Fibroblast of lung (primary cell): Measurements from ENCODE around the gene SF3B5. TPM values are rescaled to one million over a fixed set of nuclear protein-coding genes. Genes with fewer than 3 reads are reported as not detected.

ENCODE experiments used
- DNase-seq, 2 donors: peaks; one replicate each; pipeline versions ENCODE4 v3.0.0 to v3.0.0-alpha.2; 2010; ENCODE audit warnings: low read depth in 2 of 2
- H2AFZ ChIP-seq: 2 replicates; pipeline ENCODE4 v1.5.1; 2012; ENCODE audit warnings: low read length, control low read depth, inconsistent platforms
- H3K27ac ChIP-seq: 2 replicates; pipeline ENCODE4 v1.5.1; 2011; ENCODE audit warnings: low read length, control low read depth; ENCODE audit not compliant: insufficient read depth
- H3K27me3 ChIP-seq: 2 replicates; pipeline ENCODE4 v1.5.1; 2011; ENCODE audit warnings: mild to moderate bottlenecking, low read length; ENCODE audit not compliant: control insufficient read depth, insufficient read depth
- H3K36me3 ChIP-seq: 2 replicates; pipeline ENCODE4 v1.5.1; 2011; ENCODE audit warnings: low read length; ENCODE audit not compliant: control insufficient read depth, insufficient read depth
- H3K4me1 ChIP-seq: 2 replicates; pipeline ENCODE4 v1.5.1; 2011; ENCODE audit warnings: low read length; ENCODE audit not compliant: control insufficient read depth, insufficient read depth; ENCODE audit errors: extremely low read depth
- H3K4me2 ChIP-seq: 2 replicates; pipeline ENCODE4 v1.5.1; 2011; ENCODE audit warnings: low read length, control low read depth; ENCODE audit not compliant: insufficient read depth; ENCODE audit errors: extremely low read depth
- H3K4me3 ChIP-seq, 4 experiments: fragments of 200-600 bp in 1 of 4; sonication (generic) in 1 of 4; replicated peaks in 1 of 4; 2 replicates each; pipeline ENCODE4 v1.5.1; 2011 to 2016; ENCODE audit warnings: low read length in 4 of 4, low read depth in 3 of 4, mild to moderate bottlenecking in 3 of 4, control low read depth in 2 of 4, inconsistent platforms in 1 of 4, mixed read lengths in 1 of 4; ENCODE audit not compliant: insufficient read depth in 1 of 4; ENCODE audit errors: control extremely low read depth in 1 of 4
- H3K79me2 ChIP-seq: 2 replicates; pipeline ENCODE4 v1.5.1; 2012; ENCODE audit warnings: mild to moderate bottlenecking, low read length, inconsistent platforms; ENCODE audit not compliant: control insufficient read depth, insufficient read depth
- H3K9ac ChIP-seq: 2 replicates; pipeline ENCODE4 v1.5.1; 2011; ENCODE audit warnings: mild to moderate bottlenecking, low read length, control low read depth; ENCODE audit not compliant: insufficient read depth
- H3K9me3 ChIP-seq: 2 replicates; pipeline ENCODE4 v1.5.1; 2012; ENCODE audit warnings: low read depth, low read length; ENCODE audit not compliant: control insufficient read depth, insufficient read depth
- H4K20me1 ChIP-seq: 2 replicates; pipeline ENCODE4 v1.5.1; 2011; ENCODE audit warnings: low read length; ENCODE audit not compliant: control insufficient read depth, insufficient read depth; ENCODE audit errors: extremely low read depth
- CTCF ChIP-seq, 2 donors: IDR thresholded peaks in 1 of 2; conservative IDR thresholded peaks in 1 of 2; 1 replicate in 1 of 2; 2 replicates in 1 of 2; pipeline ENCODE4 v1.5.1; 2011 to 2012; ENCODE audit warnings: low read length in 2 of 2, control low read depth in 1 of 2, inconsistent platforms in 1 of 2, low read depth in 1 of 2, mild to moderate bottlenecking in 1 of 2
- EZH2 ChIP-seq: IDR thresholded peaks from 2 replicates; pipeline ENCODE4 v1.5.1; 2012; ENCODE audit warnings: low read length, control low read depth, mild to moderate bottlenecking; ENCODE audit errors: missing control alignments
- polyA plus RNA-seq, 2 donors: library from polyadenylated mRNA; depleted of rRNA in 1 of 2; stranded (reverse) in 1 of 2; unstranded in 1 of 2; fragments of >200 nt; gene quantifications; 2 replicates each; pipeline ENCODE4 v1.2.1, GENCODE V29; 2011 to 2012; ENCODE audit warnings: missing spikeins in 1 of 2
- total RNA-seq: library from RNA; depleted of rRNA; stranded (reverse); fragments of >200 nt; gene quantifications from 2 replicates; pipeline ENCODE4 v1.2.1, GENCODE V29; 2014

Gene SF3B5
- total and polyA plus RNA-seq, 2 donors (not counting 1 experiment from before 2014, with no cell fraction given), result 75.1 to 148 TPM

- Histone ChIP-seq H3K79me2 (no peaks in the 10 kb centered on the region), H4K20me1 (no peaks in the 10 kb centered on the region), H3K4me3 (no peak overlapping the region), H3K27me3 (no peaks in the 10 kb centered on the region), H3K4me1 (no peaks in the 10 kb centered on the region), H2AFZ (no peak overlapping the region), H3K27ac (no peak overlapping the region), H3K9ac (no peak overlapping the region), H3K36me3 (no peaks in the 10 kb centered on the region), H3K9me3 (no peaks in the 10 kb centered on the region), H3K4me2 (no peak overlapping the region)
- no peak for DNase-seq
- TF ChIP-seq CTCF (conservative IDR thresholded peaks at IDR 0.05 in 1 of 2, IDR thresholded peaks at IDR 0.05 in 1 of 2; ENCODE audit: low read depth in 1 of 2, low read length in 2 of 2) (no peak), EZH2 (no peak)
Measured at GRCh38 chr6:144110210-144110609, 14.8 kb upstream of the SF3B5 start.

DNA sequence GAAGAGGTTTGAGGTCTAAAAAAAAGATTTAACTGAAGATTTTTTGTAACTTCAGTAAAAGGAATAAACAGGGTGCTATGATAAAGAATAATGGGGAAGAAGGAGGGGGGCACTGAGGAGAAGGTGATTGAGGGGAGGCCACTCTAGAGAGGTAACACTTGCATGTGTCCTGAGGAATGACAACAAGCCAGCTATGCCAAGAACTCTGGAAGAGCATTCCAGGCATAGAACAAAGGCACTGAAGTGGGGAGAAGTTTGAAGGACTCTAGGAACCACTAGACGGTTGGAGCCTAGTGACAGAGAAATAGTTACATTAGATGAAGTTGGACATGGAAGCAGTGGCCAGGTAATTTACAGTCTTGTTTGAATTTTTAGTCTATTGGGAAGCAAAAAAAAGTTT is 10.8 kb upstream of the SF3B5 start:
- no peaks in the 10 kb centered on the region for H4K20me1 ChIP-seq
- H3K27ac ChIP-seq, result no peak overlapping the region
- no peaks in the 10 kb centered on the region for H3K27me3 ChIP-seq
- TF ChIP-seq CTCF (conservative IDR thresholded peaks at IDR 0.05 in 1 of 2, IDR thresholded peaks at IDR 0.05 in 1 of 2; ENCODE audit: low read depth in 1 of 2, low read length in 2 of 2), result no peak
- no peak for TF ChIP-seq EZH2
- H3K4me1 ChIP-seq, result no peaks in the 10 kb centered on the region
- no peaks in the 10 kb centered on the region for H3K9me3 ChIP-seq
- no peak overlapping the region for H3K9ac ChIP-seq
- no peak overlapping the region for H3K4me3 ChIP-seq
- peak in 1 of 2 donors; percentile 9 for DNase-seq
- no peak overlapping the region for H3K4me2 ChIP-seq
- H3K36me3 ChIP-seq, result no peaks in the 10 kb centered on the region
- H2AFZ ChIP-seq, result no peak overlapping the region
- H3K79me2 ChIP-seq, result no peaks in the 10 kb centered on the region

- Histone ChIP-seq H3K79me2 (no peaks in the 10 kb centered on the region), H4K20me1 (no peaks in the 10 kb centered on the region), H3K27ac (no peak overlapping the region), H2AFZ (no peak overlapping the region), H3K4me2 (no peak overlapping the region), H3K36me3 (no peaks in the 10 kb centered on the region), H3K4me3 (no peak overlapping the region), H3K4me1 (no peaks in the 10 kb centered on the region), H3K9ac (no peak overlapping the region), H3K27me3 (no peaks in the 10 kb centered on the region), H3K9me3 (no peaks in the 10 kb centered on the region)
- peak; percentile 64 to 87 for DNase-seq
- TF ChIP-seq EZH2, result no peak
- TF ChIP-seq CTCF (conservative IDR thresholded peaks at IDR 0.05 in 1 of 2, IDR thresholded peaks at IDR 0.05 in 1 of 2; ENCODE audit: low read depth in 1 of 2, low read length in 2 of 2), result peak; percentile 48 to 60
Measured at GRCh38 chr6:144104898-144105487, 9.6 kb upstream of the SF3B5 start.
